Stromal cell of bone marrow (primary cell): ENCODE measurements around the gene ZBTB17.
A peak's percentile ranks its signal among the peaks of the same experiment; 100 is the strongest.

ENCODE experiments used
- DNase-seq: peaks from one replicate; pipeline ENCODE4 v3.0.0-alpha.2; 2012; ENCODE audit warnings: low read depth

The ZBTB17 gene

GRCh38 chr1:15960808-15961207 is 15.1 kb downstream of the ZBTB17 start:
- DNase-seq, result no peak

DNA sequence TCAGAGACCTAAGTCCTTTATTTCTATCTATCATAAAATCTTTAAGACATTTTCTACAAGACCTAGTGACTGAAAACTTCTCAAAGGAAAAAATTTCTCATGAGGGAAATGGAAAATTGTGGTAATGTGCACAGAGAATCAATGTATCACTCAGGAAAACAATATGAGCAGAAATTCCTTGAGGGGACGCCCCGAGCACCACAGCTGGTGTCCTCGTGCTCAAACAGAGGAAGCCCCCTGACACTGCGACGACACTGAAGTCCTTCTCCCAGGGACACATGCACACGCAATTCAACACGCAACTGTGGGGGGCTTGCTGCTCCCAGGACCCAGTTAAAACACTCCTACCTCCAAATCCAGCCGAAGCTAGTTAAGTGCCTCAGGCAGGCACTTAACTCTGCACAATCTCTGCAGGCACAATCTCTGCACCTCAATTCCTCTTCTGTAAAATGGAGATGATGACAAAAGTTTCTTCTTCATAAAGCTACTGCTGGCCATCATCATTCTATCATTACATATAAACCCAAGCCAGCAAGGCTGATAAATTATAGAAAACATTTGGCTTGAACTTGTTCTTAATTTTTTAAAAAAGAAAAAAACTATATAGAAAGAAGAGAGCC is 16.0 kb downstream of the ZBTB17 start:
- no peak for DNase-seq

DNA sequence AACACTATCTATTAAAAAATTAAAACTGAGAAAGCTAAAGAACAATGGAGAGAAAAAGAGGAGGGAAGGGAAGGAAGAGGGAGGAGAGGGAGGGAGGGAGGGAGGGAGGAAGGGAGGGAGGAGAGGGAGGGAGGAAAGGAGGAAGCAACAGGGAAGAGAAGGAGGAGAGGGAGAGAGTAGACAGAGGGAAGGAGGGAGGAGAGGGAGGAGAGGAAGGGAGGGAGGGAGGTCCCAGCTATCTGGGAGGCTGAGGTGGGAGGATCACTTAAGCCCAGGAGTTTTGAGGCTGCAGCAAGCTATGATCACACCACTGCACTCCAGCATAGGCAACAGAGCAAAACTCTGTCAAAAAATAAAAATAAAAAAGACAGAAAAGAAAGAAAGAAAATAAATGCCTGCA is 16.5 kb downstream of the ZBTB17 start:
- DNase-seq, result no peak

- DNase-seq, result no peak
These were observed 17.1 kb downstream of the ZBTB17 start for GRCh38 chr1:15958793-15959192.

GRCh38 chr1:15958111-15958510 is 17.8 kb downstream of the ZBTB17 start:
- DNase-seq, result no peak

- no peak for DNase-seq
These were observed 18.4 kb downstream of the ZBTB17 start for GRCh38 chr1:15957221-15958095.

GRCh38 chr1:15956150-15956549 is 19.8 kb downstream of the ZBTB17 start:
- no peak for DNase-seq

DNA sequence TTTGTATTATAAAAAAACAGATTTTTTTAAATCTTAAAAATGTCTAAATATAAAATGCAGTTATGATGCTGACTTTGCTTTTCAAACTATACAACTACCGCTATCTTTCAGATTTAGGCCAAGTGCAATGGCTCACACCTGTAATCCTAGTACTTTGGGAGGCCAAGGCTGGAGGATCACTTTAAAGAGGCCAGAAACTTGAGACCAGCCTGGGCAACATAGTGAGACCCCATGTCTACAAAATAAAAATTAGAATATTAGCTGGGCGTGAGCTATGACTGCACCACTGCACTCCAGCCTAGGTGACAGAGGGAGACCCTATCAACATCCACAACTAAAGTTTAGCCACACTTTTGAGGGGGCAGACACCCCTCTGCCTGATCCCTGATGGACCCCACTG is 20.3 kb downstream of the ZBTB17 start:
- DNase-seq, result no peak

- DNase-seq, result no peak
These were observed 21.6 kb downstream of the ZBTB17 start for GRCh38 chr1:15954316-15954715.

- no peak for DNase-seq
These were observed 22.1 kb downstream of the ZBTB17 start for GRCh38 chr1:15953791-15954241.

GRCh38 chr1:15953294-15953771 is 22.6 kb downstream of the ZBTB17 start:
- no peak for DNase-seq

DNA sequence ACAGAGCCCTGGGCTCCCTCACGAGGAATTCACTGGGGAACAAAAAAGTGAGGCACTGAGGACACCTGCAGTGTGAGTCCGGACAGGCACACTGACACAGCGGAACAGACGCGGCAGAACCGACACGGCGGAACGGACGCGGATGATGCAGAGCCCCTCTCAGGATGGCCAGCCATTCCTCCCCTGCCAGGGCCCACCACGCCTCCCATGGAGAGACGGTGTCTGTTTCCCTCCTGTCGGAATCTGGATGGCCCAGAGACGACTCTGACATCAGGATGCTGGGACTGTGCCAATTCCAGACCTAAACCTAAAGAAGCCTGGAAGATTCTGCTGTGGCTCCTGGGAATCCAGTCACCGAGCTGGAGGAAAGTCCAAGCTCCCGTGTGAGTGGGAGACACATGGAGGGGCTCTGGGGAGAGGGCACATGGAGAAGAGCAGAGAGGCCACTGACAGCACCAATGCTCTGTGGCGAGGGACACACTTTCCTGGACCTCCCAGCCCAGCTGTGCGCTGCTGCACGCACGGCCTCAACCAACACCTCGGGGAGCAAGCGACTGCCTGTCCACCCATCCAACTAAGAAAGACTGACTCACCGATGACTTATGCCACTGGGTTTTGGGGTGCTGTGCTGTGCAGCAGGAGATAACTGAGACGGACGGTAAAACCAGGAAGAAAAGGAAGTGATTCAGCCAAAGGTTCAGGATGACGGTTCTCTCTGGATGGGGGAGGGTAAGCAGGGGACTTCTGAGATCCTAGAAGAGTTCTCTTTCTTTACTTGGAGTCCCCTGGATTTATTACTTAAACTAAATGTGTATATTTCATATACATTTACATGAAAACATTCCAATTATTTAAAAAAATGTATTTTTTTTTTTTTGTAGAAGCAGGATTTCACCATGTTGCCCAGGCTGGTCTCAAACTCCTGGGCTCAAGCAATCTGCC is 23.3 kb downstream of the ZBTB17 start:
- DNase-seq, result peak; percentile 79

DNA sequence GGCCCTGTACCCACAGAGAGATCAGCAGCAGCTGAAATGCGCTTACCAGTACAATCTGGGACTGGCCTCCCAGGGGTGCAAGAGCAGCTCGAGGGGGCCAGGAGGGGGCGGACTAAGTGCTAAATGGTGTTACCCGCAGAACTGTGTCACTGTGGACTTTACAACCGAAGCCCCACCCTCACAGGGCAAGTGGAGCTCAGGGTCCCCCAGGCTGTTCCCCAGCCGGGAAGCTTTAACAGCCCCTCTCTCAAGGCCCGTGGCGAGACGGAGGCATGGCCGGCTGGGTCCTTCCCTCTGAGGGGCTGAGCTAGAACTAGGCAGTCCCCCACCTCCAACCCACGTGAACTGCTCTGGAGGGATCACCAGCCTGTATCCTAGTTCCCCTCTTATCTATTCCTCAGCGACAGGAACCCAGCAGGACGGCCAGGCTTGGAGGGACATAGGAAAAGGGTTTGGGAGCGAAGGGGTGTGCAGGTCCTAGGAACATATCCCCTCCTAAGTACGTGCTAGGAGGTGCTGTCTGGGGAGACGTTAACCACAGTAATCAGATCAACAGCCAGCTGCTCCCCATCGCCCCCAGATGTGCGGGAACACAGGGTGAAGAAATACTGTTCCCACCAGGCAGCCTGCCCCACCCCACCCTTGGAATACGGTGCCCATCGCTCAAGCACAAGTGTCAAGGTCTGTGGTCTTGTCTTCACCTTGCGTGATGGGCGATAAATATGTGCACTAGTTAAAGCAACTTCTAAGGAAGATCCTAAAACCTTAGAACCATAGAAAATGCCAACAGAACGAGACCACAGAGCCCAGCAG is 24.4 kb downstream of the ZBTB17 start:
- no peak for DNase-seq

DNA sequence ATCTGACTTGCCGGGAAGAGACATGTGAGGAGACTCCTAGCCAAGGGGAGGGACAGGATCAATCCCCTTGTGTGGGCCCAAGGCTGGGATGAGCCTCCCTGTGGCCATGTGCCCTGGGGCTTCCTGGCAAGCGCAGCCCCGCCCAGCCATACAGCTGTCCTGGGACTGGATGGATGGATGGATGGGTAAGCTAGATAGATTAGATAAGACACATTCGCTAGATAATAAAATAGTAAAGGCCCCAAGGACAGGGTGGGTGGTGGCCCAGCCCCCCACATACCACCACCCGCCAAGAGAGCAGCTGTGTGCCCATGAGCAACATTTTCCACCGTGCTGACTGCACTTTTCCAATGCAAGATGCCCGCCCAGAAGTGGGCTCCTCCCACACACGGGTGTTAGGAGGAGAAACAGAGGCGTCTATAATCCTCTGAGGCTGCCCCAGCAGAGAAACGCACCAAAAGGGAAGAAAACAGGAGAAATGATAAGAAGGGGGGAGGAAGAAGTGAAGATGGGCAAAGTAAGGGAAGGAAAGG is 25.1 kb downstream of the ZBTB17 start:
- no peak for DNase-seq

DNA sequence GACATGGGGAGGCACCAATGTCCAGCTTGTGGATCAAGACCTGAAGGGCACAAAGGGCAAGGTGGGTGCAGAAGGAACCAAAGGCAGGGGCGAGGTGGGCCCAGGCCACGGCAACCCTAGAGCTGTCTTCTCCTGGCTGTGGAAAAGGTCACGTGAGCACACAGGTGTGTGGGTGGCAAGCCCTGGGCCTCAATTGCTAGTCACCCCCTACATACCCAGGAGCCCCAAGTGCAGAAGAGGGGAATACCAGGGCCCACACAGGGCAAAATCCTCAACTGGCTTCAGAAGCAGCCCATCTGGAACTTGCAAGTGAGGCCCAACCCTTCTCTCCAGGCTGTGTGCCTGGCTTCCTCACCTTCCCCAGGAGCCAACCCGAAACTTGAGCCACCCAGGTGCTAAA is 25.6 kb downstream of the ZBTB17 start:
- no peak for DNase-seq

GRCh38 chr1:15949453-15950245 is 26.3 kb downstream of the ZBTB17 start:
- DNase-seq, result peak; percentile 94

DNA sequence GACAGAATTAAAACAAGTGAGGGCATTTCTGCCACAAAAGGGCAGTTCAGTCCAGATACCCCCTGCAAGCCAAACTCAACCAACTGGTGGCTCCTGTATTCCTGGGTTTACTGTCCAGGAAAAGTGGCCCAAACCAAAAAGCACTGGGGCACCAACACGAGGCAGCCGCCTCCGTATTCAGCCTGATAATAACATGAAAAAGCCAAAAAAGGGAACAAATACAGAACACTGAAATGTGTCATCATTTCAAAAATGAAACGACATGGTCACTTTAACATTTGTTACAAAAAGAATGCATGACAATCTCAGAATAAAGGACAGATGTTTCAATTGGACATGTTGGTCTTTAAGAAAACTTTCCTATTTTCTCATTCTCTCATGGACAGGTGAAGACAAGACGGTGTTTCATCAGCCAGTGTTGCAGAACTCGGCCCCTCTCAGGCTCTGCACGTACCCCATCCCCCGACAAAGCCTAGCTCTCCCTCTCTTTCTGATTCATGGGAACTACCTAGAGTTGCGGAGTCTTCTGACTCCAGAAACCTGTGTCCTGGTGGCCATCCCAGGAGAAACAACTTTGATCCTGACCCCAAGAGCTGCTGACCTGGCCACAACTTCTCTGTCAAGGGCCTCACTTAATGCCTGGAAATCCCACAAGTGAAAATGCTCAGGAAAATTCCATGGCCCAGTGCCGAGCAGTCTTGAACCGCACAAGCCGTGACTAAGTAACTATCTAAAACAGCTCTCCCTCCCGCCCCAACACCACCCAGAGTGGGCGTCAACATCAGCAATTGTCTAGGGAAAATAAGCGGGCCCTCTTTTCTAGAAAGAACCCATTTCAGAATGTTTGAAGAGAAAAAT is 27.1 kb downstream of the ZBTB17 start:
- peak; percentile 95 for DNase-seq

DNA sequence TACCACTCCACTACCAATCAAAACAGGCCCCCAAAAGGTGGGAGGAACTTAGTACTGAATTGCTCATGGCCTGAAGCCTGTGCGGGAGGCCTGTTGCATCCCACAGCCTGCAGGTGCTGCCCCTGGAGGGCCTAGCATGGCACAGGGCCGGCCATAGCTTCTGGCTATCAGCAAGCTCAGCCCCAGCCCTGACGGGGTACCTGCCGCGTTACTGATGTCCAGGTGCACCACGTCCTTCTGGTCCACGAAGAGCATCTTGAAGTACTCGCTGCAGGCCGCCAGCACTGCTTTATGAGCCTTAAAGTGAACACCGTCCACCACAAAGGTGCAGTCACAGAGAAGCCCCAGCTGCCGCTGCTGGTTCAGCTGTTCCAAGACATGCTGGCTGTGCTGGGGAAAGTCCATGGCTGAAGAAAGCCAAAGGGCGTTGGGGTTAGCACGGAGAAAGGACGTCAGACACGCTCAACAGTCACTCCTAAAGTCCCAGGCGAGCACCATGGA is 27.8 kb downstream of the ZBTB17 start:
- DNase-seq, result no peak
